GM21529 (cell line): ENCODE measurements around the gene SNCB.
A peak's percentile ranks its signal among the peaks of the same experiment; 100 is the strongest.

Experiments
- ATAC-seq: cut with Tn5 transposase; IDR thresholded peaks from one replicate; pipeline ENCODE4 v1.9.1; 2021; ENCODE audit not compliant: unreplicated experiment

Gene SNCB

DNA sequence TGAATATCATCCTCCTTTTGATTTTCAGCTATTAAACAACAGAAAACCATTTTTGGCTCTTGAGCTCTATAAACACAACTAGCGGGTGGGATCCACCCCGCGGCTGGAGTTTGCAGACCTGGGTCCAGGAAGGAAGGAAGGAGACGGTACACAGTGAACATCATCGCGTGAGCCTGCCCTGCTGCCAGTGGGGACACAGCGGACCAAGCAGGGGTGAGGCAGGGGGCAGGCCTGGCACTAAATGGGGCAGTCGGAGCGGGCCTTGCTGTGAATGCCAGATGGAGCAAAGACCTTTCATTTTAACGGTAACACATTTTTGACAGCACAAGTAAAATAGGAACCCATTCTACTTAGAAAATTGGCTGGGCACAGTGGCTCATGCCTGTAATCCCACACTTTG is 31.3 kb upstream of the SNCB start:
- no peak for ATAC-seq

DNA sequence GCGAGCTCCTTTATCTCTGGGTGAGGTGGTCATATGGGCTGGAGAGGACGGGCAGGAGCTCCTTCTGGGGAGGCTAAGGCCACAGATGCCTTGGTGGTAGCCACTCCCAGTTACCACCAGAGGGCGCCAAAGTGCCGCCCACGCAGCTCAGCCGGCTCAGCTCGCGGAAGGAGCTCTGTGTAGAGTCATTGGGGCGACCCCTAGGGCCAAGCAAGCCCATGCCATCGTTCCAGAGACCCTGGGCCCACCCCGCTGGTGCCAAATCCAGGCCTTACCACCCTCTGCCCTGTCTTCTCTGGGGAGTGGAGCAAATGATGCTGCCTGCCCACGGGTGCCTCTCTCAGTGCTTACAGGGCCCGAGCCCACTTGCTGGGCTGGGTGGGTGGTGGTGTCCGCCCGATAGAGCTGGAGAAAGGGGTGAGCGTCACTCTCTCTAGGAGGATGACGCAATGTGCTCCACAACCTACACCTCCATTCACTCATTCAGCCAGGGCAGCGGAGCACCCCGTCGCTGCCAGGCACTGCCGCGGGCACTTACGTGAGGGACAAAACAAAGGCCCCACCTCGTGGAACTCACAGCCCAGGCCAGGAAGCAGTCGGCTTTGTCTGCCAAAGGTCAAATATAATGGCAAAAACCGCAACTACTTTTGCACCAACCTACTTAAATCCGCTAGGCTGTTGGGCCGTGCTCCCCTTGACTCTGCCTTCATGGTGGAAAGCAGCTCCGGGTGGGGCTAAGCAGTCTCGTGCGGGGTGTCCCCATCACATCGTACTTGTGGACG is 30.7 kb upstream of the SNCB start:
- ATAC-seq: peak; percentile 73

GRCh38 chr5:176660530-176660859 is 30.2 kb upstream of the SNCB start:
- ATAC-seq: peak; percentile 23

DNA sequence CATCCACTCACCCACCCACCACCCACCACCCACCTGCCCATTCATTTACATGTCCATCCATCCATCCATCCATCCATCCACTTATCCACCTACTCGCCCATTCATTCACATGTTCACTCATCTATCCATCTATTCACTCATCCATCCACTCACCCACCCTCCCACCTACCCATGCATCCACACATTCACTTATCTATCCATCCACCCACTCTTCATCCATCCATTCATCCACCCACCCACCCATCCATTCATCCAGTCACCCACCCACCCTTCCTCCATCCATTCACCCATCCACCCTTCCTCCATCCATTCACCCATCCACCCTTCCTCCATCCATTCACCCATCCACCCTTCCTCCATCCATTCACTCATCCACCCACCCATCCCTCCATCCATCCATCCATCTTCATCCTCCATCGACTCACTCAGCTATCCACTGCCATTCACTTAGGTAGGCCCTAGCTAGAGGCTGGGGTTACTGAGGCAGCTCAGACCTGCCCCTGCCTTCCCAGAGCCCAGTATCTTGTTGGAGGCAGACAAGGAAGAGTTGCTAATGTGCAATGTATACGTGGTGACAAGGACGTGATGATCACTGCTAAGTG is 29.6 kb upstream of the SNCB start:
- ATAC-seq: no peak

DNA sequence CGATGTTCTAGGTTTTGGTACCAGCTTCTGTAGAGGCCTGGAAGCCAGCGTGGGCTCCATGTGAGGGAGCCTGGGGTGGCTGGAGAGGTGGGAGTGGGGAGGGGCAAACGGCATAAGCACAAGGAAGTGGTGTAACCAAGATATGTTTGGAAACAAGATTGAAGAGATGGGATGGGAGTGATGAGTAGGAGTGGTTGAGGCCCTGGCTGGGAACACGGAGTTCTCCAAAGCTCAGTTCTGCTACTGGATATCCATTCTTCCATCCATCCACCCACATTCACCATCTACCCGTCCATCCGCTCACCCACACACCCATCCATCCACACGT is 29.1 kb upstream of the SNCB start:
- ATAC-seq: no peak

GRCh38 chr5:176658817-176659511 is 28.6 kb upstream of the SNCB start:
- ATAC-seq: no peak

- ATAC-seq: peak; percentile 54
Measured at GRCh38 chr5:176658007-176658599, 27.8 kb upstream of the SNCB start.

GRCh38 chr5:176656467-176656990 is 26.2 kb upstream of the SNCB start:
- ATAC-seq: no peak

DNA sequence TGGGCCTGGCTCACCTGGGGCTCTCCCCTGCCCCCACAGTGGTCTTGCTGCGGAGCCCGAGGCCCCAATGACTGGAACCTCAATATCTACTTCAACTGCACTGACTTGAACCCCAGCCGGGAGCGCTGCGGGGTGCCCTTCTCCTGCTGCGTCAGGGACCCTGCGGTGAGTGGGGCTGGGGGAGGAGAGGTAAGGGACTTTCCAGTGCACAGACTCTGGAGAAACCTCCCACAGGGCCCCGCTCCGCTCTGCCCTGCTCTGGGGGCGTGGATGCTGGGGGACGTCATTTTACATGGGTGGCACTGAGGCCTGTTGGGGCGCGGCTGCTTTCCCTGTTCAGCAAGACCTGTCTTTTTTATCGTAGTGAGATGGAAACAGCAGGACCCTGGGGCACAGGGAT is 24.5 kb upstream of the SNCB start:
- no peak for ATAC-seq

DNA sequence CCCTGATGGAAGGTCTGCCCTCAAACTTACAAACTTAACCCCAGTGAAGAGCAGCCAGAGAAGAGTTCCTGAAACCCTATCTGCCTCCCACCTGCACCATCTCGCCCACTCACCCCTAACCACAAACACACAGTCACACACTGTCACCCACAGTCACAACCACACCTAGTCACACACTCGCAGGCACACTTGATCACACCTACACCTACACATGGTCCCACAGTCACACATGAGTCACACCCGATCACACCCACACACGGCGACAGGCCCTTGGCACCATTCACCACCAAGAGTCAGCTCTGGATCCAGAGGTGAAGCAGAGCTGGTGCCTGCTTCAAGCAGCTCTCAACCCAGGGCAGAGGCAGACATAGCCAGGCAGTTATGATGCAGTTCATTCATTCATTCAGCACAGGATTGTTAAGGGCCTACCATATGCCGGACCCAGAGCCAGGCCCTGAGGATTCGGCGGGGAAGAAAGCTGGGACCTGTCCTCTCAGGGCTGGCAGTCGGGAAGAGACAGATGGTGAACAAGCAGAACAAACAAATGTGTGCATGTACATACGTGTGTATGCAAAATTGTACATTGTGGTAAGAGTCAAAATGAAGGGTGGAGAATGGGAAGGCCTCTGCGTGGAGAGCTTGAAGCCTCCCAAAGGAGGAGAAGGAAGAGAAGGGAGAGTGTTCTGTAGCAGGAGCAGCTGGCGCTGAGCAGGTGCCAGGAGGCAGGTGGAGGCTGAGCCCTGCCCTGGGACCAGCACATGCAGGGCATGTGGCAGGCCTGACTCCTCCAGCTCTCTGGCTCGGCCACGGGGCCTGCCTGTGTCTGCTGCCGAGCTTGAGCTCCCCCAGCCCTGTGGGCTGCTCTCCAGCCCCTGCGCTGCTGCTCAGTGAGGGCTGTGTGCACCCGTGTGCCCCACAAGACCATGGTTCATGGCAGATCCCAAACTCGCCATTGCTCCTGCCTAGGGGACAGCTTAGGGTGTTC is 23.4 kb upstream of the SNCB start:
- no peak for ATAC-seq

DNA sequence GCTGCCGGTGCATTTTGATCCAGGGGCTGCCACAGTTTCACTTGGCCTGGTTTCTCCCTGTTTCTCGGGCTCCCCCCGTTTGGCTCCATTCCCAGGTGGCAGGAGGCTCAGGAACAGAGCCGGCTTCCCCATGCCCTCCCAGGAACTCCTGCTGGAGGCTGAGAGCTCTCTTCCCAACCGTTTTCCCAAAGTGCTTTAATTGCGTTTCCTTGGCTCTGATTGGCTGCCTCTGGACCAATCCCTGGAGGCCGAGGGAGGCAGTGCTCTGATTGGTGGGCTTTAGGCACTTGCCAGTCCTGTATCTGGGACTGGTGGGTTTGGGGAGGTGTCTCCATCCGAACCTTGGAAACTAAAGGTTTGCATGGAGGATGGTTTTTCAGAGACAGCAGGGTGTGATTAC is 21.8 kb upstream of the SNCB start:
- ATAC-seq: no peak

DNA sequence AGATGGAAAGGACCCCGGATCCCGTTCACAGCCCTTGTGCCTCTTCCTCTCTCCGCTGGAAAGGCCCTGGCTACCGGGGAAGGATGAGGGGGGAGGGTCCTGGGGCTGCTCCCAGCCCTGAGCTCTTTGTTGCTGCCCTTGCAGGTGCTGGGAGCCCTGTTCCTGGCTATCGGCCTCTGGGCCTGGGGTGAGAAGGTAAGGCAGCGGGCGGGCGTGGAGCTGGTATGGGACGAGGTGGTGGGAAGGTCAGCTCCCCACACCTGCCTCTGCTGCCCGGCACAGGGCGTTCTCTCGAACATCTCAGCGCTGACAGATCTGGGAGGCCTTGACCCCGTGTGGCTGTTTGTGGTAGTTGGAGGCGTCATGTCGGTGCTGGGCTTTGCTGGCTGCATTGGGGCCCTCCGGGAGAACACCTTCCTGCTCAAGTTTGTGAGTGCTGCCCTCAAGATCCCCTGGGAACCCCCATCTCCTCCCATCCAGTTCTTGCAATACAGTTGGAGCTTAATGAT is 21.2 kb upstream of the SNCB start:
- no peak for ATAC-seq

DNA sequence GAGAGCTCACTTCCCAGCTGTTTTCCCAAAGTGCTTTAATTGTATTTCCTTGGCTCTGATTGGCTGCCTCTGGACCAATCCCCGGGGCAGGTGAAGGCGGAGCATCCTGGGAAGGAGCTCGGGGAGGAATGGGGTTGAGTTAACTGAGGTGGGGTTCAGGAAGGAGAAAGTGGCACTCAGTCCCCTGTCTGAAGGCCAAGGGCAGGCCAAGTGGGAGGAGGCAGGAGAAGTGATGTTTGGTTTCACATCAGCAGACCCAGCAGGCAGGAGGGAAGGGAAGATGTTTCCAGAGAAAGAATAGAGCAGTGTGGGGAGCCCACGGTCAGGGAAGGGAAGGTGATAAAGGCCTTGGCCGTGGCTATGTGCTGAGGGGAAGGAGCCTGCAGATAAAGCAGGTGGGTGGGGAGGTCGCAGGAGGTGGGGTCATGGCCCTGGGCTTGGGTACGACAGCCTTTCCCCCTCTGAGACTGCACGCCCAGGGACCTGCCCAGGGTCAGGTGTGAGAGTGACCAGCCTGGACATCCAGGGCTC is 20.1 kb upstream of the SNCB start:
- ATAC-seq: no peak

GRCh38 chr5:176648474-176649194 is 18.3 kb upstream of the SNCB start:
- no peak for ATAC-seq

DNA sequence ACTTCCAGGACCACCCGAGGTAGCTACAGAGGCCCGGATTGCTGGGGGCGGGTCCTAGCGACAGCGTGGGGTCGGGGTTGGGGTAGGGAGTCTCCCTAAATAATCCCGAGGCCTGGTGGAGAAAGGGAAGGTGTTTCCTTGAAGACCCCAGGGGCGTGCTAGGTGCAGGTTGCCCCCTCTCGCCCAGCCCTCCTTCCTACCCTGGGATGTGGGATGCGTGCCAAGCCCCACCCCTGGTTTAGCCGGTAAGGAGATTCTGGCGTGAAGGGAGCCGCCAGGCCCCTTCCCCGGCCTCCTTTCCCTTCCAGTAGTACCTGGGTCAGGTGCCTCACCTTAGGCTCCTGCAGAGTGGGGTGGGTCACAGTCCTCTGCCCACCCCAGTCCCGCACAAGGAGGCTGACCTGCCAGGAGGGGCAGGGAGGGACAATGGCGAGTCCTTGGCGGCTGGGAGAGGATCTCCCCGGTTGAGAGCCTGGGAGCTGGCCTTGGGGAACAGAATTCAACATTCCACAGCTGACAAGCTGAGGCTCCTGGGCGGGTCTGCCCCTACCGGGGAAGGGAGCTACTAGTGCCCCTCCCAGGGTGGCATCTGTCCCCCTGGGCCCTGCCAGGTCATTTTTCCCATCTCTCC is 17.6 kb upstream of the SNCB start:
- ATAC-seq: no peak

- ATAC-seq: peak; percentile 95
Measured at GRCh38 chr5:176647030-176647842, 16.9 kb upstream of the SNCB start, which contains the start of gene TSPAN17. TSS of gene TSPAN17 (plus strand) at chr5:176647484. CDS start at chr5:176647616, 132 bp downstream.

GRCh38 chr5:176646707-176647029 is 16.3 kb upstream of the SNCB start:
- no peak for ATAC-seq

- ATAC-seq: no peak
Measured at GRCh38 chr5:176646049-176646706, 15.8 kb upstream of the SNCB start.
